HFF-Myc (cell line): ENCODE data around the gene TENM4.

Source experiments
- DNase-seq: peaks from one replicate; pipeline ENCODE4 v3.0.0-alpha.2; 2011; ENCODE audit warnings: low read depth; ENCODE audit errors: extremely low read depth
- H3K4me3 ChIP-seq: replicated peaks from 2 replicates; pipeline ENCODE4 v1.5.1; 2011; ENCODE audit warnings: low read depth, mild to moderate bottlenecking, control low read depth, low read length
- CTCF ChIP-seq: IDR thresholded peaks from 2 replicates; pipeline ENCODE4 v1.5.1; 2012; ENCODE audit warnings: mild to moderate bottlenecking, low read depth, low read length, control low read depth; ENCODE audit errors: missing control alignments

TENM4 gene

GRCh38 chr11:79344753-79345294, 96.0 kb downstream of the TENM4 start:
- no peak for TF ChIP-seq CTCF
- H3K4me3 ChIP-seq: no peak overlapping the region
- no peak for DNase-seq

- H3K4me3 ChIP-seq: no peak overlapping the region
- TF ChIP-seq CTCF: no peak
- DNase-seq: no peak
Measured at GRCh38 chr11:79342686-79343085, 98.1 kb downstream of the TENM4 start.

GRCh38 chr11:79342236-79342635, 98.6 kb downstream of the TENM4 start:
- TF ChIP-seq CTCF: no peak
- H3K4me3 ChIP-seq: no peak overlapping the region
- DNase-seq: no peak

GRCh38 chr11:79340535-79340934, 100.3 kb downstream of the TENM4 start:
- no peak for DNase-seq
- TF ChIP-seq CTCF: no peak

GRCh38 chr11:79336797-79337517, 103.9 kb downstream of the TENM4 start:
- H3K4me3 ChIP-seq: no peak overlapping the region
- no peak for TF ChIP-seq CTCF
- no peak for DNase-seq

More at GRCh38 chr11:79340535-79340934, 100.3 kb downstream of the TENM4 start:
- H3K4me3 ChIP-seq: no peak overlapping the region

GRCh38 chr11:79335681-79336080, 105.1 kb downstream of the TENM4 start:
- no peak overlapping the region for H3K4me3 ChIP-seq
- DNase-seq: no peak
- TF ChIP-seq CTCF: no peak

- TF ChIP-seq CTCF: no peak
- H3K4me3 ChIP-seq: no peak overlapping the region
- DNase-seq: no peak
Measured at GRCh38 chr11:79333355-79333754, 107.5 kb downstream of the TENM4 start.
